Progenitor cell of endocrine pancreas (in vitro differentiated cells): ENCODE results near the gene MAD2L1. TPM values are rescaled to one million over a fixed set of nuclear protein-coding genes. Genes with fewer than 3 reads are reported as not detected.

Source experiments
- DNase-seq: peaks from one replicate; pipeline ENCODE4 v3.0.0; 2021; ENCODE audit warnings: low spot score; ENCODE audit not compliant: unreplicated experiment
- H3K27ac Mint-ChIP-seq: 2 replicates; pipeline ENCODE4 v1.8.0; 2021; ENCODE audit warnings: mild to moderate bottlenecking, moderate library complexity, mixed read lengths
- H3K27me3 Mint-ChIP-seq: 2 replicates; pipeline ENCODE4 v1.8.0; 2021; ENCODE audit warnings: mixed read lengths
- H3K36me3 Mint-ChIP-seq: 2 replicates; pipeline ENCODE4 v1.8.0; 2022; ENCODE audit warnings: mixed read lengths; ENCODE audit not compliant: insufficient read depth
- H3K4me1 Mint-ChIP-seq: 2 replicates; pipeline ENCODE4 v1.8.0; 2021; ENCODE audit warnings: low read depth, mixed read lengths
- H3K4me3 Mint-ChIP-seq: 2 replicates; pipeline ENCODE4 v1.8.0; 2021; ENCODE audit warnings: low read depth, mild to moderate bottlenecking, moderate library complexity, mixed read lengths
- H3K9me3 Mint-ChIP-seq: 2 replicates; pipeline ENCODE4 v1.8.0; 2021; ENCODE audit warnings: low read depth, mixed read lengths
- total RNA-seq: library from RNA; stranded (reverse); gene quantifications from 2 replicates; pipeline ENCODE4 v1.2.1, GENCODE V29; 2021
- TF ChIP-seq, protein P1 (sequence below): fragments of 200-600 bp; sonication (generic); IDR thresholded peaks from one replicate; pipeline ENCODE4 v1.5.0; 2021; ENCODE audit warnings: antibody characterized with exemption, mild to moderate bottlenecking; ENCODE audit not compliant: unreplicated experiment

The MAD2L1 gene
- total RNA-seq, 1 donor from 2014 or later: 28.1 TPM

DNA sequence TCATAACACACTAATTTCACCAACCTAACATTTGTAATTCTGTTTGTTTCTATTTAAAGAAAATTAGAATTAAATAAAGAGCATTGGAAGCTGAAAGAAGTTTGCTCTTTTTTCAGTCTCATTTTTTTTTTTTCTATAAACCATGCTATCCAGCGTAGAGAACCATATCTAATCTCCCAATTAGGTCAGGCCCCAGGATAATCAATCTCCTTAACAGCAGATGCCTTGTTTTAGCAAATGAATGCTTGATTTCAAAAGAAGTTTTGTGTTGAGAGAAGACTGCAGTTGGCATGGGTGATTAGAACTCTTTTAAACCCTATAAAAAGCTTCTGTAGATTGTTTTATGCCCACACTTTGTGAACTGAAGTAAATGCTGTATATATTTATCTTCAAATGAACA lies 15.6 kb upstream of the MAD2L1 start:
- no peaks in the 10 kb centered on the region for H3K9me3 Mint-ChIP-seq
- H3K4me3 Mint-ChIP-seq: no peak overlapping the region

DNA sequence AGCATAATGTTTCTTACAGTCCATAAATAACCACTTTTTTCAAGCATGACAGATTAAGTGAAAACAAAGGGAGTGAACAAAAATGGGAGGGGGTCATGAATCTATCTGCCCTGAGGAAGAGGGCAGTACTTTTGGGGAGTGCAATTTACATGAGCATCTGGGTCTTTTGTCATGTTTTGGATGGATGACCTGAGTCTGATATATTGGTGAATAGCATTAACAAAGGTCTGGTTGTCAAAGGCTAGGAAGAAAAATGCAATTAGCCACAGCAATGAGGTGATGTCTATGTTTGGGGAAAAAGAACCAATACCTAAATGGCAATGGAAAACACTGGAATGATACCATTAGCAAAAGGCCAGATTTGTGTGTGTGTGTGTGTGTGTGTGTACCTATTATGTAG lies 15.1 kb upstream of the MAD2L1 start:
- peak overlapping the region; percentile 39 for H3K27ac Mint-ChIP-seq
- H3K27me3 Mint-ChIP-seq: no peaks in the 10 kb centered on the region
- H3K4me1 Mint-ChIP-seq: peaks cover 12% of the 10 kb centered on the region
- no peak for DNase-seq
- peak overlapping the region; percentile 5 for H3K4me3 Mint-ChIP-seq
- no peaks in the 10 kb centered on the region for H3K9me3 Mint-ChIP-seq
- H3K36me3 Mint-ChIP-seq: no peaks in the 10 kb centered on the region
- TF ChIP-seq, protein P1, sequence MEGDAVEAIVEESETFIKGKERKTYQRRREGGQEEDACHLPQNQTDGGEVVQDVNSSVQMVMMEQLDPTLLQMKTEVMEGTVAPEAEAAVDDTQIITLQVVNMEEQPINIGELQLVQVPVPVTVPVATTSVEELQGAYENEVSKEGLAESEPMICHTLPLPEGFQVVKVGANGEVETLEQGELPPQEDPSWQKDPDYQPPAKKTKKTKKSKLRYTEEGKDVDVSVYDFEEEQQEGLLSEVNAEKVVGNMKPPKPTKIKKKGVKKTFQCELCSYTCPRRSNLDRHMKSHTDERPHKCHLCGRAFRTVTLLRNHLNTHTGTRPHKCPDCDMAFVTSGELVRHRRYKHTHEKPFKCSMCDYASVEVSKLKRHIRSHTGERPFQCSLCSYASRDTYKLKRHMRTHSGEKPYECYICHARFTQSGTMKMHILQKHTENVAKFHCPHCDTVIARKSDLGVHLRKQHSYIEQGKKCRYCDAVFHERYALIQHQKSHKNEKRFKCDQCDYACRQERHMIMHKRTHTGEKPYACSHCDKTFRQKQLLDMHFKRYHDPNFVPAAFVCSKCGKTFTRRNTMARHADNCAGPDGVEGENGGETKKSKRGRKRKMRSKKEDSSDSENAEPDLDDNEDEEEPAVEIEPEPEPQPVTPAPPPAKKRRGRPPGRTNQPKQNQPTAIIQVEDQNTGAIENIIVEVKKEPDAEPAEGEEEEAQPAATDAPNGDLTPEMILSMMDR: no peak

More for the DNA sequence above, 15.6 kb upstream of the MAD2L1 start:
- no peaks in the 10 kb centered on the region for H3K36me3 Mint-ChIP-seq
- TF ChIP-seq, protein P1: no peak
- no peaks in the 10 kb centered on the region for H3K27me3 Mint-ChIP-seq
- H3K4me1 Mint-ChIP-seq: peaks cover 12% of the 10 kb centered on the region
- no peak overlapping the region for H3K27ac Mint-ChIP-seq
- no peak for DNase-seq

DNA sequence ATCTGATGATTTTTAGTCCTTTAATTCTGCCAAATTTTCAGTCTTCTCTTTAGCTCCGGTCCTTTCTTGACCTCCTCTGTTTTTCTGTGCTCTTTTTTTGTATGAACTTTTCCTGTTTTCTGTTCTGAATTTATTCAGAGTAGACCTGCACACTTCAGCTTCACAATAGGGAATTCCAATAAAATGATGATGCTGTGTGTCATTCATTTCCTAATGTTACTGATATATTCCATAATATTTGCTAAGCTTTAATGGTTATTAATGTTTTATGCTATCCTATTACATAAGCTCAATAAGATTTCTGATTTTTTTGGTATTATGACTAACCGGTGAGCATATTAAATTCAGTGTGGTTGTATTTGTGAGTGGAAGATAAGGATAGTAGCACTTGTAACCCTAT lies 13.9 kb upstream of the MAD2L1 start:
- Mint-ChIP-seq H3K36me3 (no peaks in the 10 kb centered on the region), H3K4me1 (peaks cover 12% of the 10 kb centered on the region), H3K4me3 (no peak overlapping the region), H3K9me3 (no peaks in the 10 kb centered on the region), H3K27me3 (no peaks in the 10 kb centered on the region), H3K27ac (no peak overlapping the region)
- TF ChIP-seq, protein P1: no peak
- no peak for DNase-seq

DNA sequence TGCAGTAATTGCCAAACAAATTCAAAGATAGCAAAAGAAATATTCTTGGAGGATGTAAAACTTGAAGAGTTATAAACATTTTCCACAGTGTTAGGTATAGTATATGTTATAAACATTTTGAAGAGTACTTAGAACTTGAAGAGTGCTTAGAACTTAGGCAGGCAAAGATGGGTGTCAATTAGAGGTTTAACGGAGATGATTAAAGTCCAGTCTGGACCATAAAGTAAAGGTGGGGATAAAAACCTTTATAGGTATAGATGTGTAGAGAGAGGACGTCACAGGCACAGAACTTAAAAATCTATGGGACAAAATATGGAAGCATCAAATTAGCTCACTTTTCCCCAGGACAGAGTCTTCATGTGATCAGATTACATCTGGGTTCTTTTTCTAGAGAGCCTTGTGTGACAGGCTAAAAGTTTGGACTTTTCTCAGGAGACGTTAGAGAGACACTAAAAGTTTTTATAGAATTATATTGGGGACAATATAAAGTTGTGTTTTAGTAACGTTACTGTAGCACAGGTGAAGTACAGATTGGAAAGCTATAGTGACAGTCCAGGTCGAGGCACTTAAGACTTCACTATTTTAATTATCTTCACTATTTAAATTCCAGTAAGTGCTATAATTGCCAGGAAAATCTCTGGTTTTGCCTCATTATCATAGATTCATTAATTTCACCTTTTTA lies 13.3 kb upstream of the MAD2L1 start:
- Mint-ChIP-seq H3K27ac (no peak overlapping the region), H3K27me3 (no peaks in the 10 kb centered on the region), H3K4me3 (no peak overlapping the region), H3K36me3 (no peaks in the 10 kb centered on the region), H3K4me1 (peaks cover 12% of the 10 kb centered on the region), H3K9me3 (no peaks in the 10 kb centered on the region)
- TF ChIP-seq, protein P1: no peak
- no peak for DNase-seq

DNA sequence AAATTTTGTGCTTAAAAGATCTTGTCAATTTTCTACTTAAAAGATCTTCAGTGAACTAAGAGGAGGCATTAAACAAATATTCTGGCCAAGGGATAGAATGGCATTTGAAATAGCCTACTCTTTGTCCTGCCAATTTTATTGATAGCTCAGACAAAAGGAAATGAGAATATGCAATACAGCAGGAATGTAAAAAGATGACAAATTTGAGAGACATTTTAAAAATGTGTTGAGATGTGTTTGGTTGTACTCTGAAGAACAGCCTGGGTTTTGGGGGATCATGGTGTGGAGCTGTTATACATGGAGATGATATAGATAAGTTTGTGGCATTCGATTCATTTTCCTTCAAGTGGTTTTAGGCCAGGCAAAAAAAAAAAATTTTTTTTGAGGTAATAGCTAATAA lies 11.6 kb upstream of the MAD2L1 start:
- no peaks in the 10 kb centered on the region for H3K27me3 Mint-ChIP-seq
- no peak for DNase-seq
- H3K9me3 Mint-ChIP-seq: no peaks in the 10 kb centered on the region
- TF ChIP-seq, protein P1: no peak
- H3K27ac Mint-ChIP-seq: no peak overlapping the region
- no peak overlapping the region for H3K4me3 Mint-ChIP-seq
- no peaks in the 10 kb centered on the region for H3K36me3 Mint-ChIP-seq
- H3K4me1 Mint-ChIP-seq: peaks cover 12% of the 10 kb centered on the region
